NCI-H1436 (cell line): ENCODE results near the gene NTSR1.
"Not testable (repeated sequence)": the region's sequence is repeated elsewhere in the genome, so short reads cannot be mapped to it uniquely, and the experiment has no call there.

Experiments
- DNase-seq: peaks from one replicate; lab custom pipeline; 2025; lab: John Stamatoyannopoulos, UW

NTSR1 gene

GRCh38 chr20:62674370-62674769, 34.3 kb upstream of the NTSR1 start:
- DNase-seq: no peak

- DNase-seq: no peak
These were observed 33.3 kb upstream of the NTSR1 start for GRCh38 chr20:62675156-62675876.

GRCh38 chr20:62675877-62676260, 32.8 kb upstream of the NTSR1 start:
- no peak for DNase-seq

GRCh38 chr20:62676976-62677375, 31.7 kb upstream of the NTSR1 start:
- no peak for DNase-seq

- no peak for DNase-seq
These were observed 31.0 kb upstream of the NTSR1 start for GRCh38 chr20:62677678-62678077.

GRCh38 chr20:62678553-62678952, 30.1 kb upstream of the NTSR1 start:
- no peak for DNase-seq

GRCh38 chr20:62679978-62680589, 28.6 kb upstream of the NTSR1 start:
- no peak for DNase-seq

- peak; percentile 68 for DNase-seq
These were observed 25.6 kb upstream of the NTSR1 start for GRCh38 chr20:62682912-62683517.

GRCh38 chr20:62683660-62684322, 24.8 kb upstream of the NTSR1 start:
- not testable (repeated sequence) for DNase-seq

GRCh38 chr20:62684981-62685380, 23.7 kb upstream of the NTSR1 start:
- no peak for DNase-seq

GRCh38 chr20:62685781-62686555, 22.7 kb upstream of the NTSR1 start:
- peak; percentile 72 for DNase-seq

GRCh38 chr20:62686869-62687830, 21.5 kb upstream of the NTSR1 start:
- no peak for DNase-seq

- DNase-seq: no peak
These were observed 20.6 kb upstream of the NTSR1 start for GRCh38 chr20:62688083-62688482.

GRCh38 chr20:62688855-62689460, 19.7 kb upstream of the NTSR1 start:
- DNase-seq: no peak

- no peak for DNase-seq
These were observed 18.8 kb upstream of the NTSR1 start for GRCh38 chr20:62689861-62690260.

GRCh38 chr20:62690261-62690820, 18.3 kb upstream of the NTSR1 start:
- DNase-seq: no peak

- peak; percentile 28 for DNase-seq
These were observed 17.1 kb upstream of the NTSR1 start for GRCh38 chr20:62691487-62691886.

- DNase-seq: no peak
These were observed 16.5 kb upstream of the NTSR1 start for GRCh38 chr20:62692176-62692575.

- DNase-seq: no peak
These were observed 15.7 kb upstream of the NTSR1 start for GRCh38 chr20:62692801-62693523.
